Measurements from ENCODE around the gene SLCO3A1. TPM values are rescaled to one million over a fixed set of nuclear protein-coding genes. Genes with fewer than 3 reads are reported as not detected.

SLCO3A1 gene
- total RNA-seq, 1 experiment from 2014 or later: 10.1 TPM

- Mint-ChIP-seq H3K4me1 (ENCODE audit: insufficient read depth, unreplicated experiment) (peaks cover 14% of the 10 kb centered on the region), H3K9me3 (ENCODE audit: unreplicated experiment) (no peaks in the 10 kb centered on the region), H3K27ac (ENCODE audit: low read depth, unreplicated experiment) (no peak overlapping the region), H3K27me3 (ENCODE audit: insufficient read depth, unreplicated experiment) (no peaks in the 10 kb centered on the region), H3K4me3 (ENCODE audit: unreplicated experiment) (no peak overlapping the region), H3K36me3 (ENCODE audit: insufficient read depth, unreplicated experiment) (no peaks in the 10 kb centered on the region)
- no TSS peak for BruUV-seq (replicated peaks)
- CTCF ChIA-PET: interaction anchor here (0.6 to 2.2 kb wide), 5 partner anchors 25 to 184 kb away, joined by 3 to 7 read pairs (median 5); partner anchors contain the start of gene SLCO3A1
- POLR2A ChIA-PET: interaction anchor here (0.7 to 2.4 kb wide), 4 partner anchors 18 to 79 kb away, joined by 3 to 13 read pairs (median 3); no protein-coding TSS in a partner anchor
- DNase-seq (ENCODE audit: unreplicated experiment): peak; percentile 61
- no peak for TF ChIP-seq CTCF (IDR thresholded peaks at IDR 0.05; ENCODE audit: unreplicated experiment)
- intact Hi-C loops (cut with micrococcal nuclease): no loop called here
Observed at GRCh38 chr15:91894606-91895005, 41.1 kb downstream of the SLCO3A1 start.

GRCh38 chr15:91895051-91895450 is 41.5 kb downstream of the SLCO3A1 start:
- Mint-ChIP-seq H3K27me3 (ENCODE audit: insufficient read depth, unreplicated experiment) (no peaks in the 10 kb centered on the region), H3K9me3 (ENCODE audit: unreplicated experiment) (no peaks in the 10 kb centered on the region), H3K36me3 (ENCODE audit: insufficient read depth, unreplicated experiment) (no peaks in the 10 kb centered on the region), H3K4me3 (ENCODE audit: unreplicated experiment) (no peak overlapping the region), H3K27ac (ENCODE audit: low read depth, unreplicated experiment) (no peak overlapping the region), H3K4me1 (ENCODE audit: insufficient read depth, unreplicated experiment) (peaks cover 14% of the 10 kb centered on the region)
- intact Hi-C loops (cut with micrococcal nuclease): no loop called here
- TF ChIP-seq CTCF (IDR thresholded peaks at IDR 0.05; ENCODE audit: unreplicated experiment): no peak
- BruUV-seq (replicated peaks): no TSS peak
- POLR2A ChIA-PET: interaction anchor here (0.8 to 2.4 kb wide), 5 partner anchors 9 to 78 kb away, joined by 3 to 13 read pairs (median 3); no protein-coding TSS in a partner anchor
- no peak for DNase-seq (ENCODE audit: unreplicated experiment)
- CTCF ChIA-PET: interaction anchor here (0.9 to 2.2 kb wide), 4 partner anchors 28 to 184 kb away, joined by 3 to 7 read pairs (median 5); partner anchors contain the start of gene SLCO3A1

GRCh38 chr15:91896341-91897055 is 43.0 kb downstream of the SLCO3A1 start:
- intact Hi-C loops (cut with micrococcal nuclease): no loop called here
- H3K27ac Mint-ChIP-seq (ENCODE audit: low read depth, unreplicated experiment): no peak overlapping the region
- no peaks in the 10 kb centered on the region for H3K27me3 Mint-ChIP-seq (ENCODE audit: insufficient read depth, unreplicated experiment)

More at GRCh38 chr15:91896341-91897055, 43.0 kb downstream of the SLCO3A1 start:
- CTCF ChIA-PET: interaction anchor here (0.5 to 2.2 kb wide), 9 partner anchors 29 to 915 kb away, joined by 3 to 7 read pairs (median 3); partner anchors contain the start of gene SLCO3A1
- Mint-ChIP-seq H3K36me3 (ENCODE audit: insufficient read depth, unreplicated experiment) (no peaks in the 10 kb centered on the region), H3K4me3 (ENCODE audit: unreplicated experiment) (no peak overlapping the region), H3K9me3 (ENCODE audit: unreplicated experiment) (no peaks in the 10 kb centered on the region), H3K4me1 (ENCODE audit: insufficient read depth, unreplicated experiment) (no peaks in the 10 kb centered on the region)
- TF ChIP-seq CTCF (IDR thresholded peaks at IDR 0.05; ENCODE audit: unreplicated experiment): no peak
- no peak for DNase-seq (ENCODE audit: unreplicated experiment)
- POLR2A ChIA-PET: interaction anchor here (1.1 to 2.4 kb wide), 3 partner anchors 29 to 45 kb away, joined by 3 to 13 read pairs (median 3); no protein-coding TSS in a partner anchor
- no TSS peak for BruUV-seq (replicated peaks)
